MG63 (cell line): ENCODE results near the gene PSMG2. TPM values are rescaled to one million over a fixed set of nuclear protein-coding genes. Genes with fewer than 3 reads are reported as not detected.
"Not testable (repeated sequence)": the region's sequence is repeated elsewhere in the genome, so short reads cannot be mapped to it uniquely, and the experiment has no call there.

Experiments used
- DNase-seq: peaks from one replicate; pipeline ENCODE4 v3.0.0-alpha.2; 2020
- H3K27me3 ChIP-seq: fragments of 250-450 bp; sonication (Bioruptor Pico); 2 replicates; pipeline ENCODE4 v1.5.1; 2020; ENCODE audit warnings: mild to moderate bottlenecking, moderate library complexity
- H3K36me3 ChIP-seq: fragments of 250-450 bp; sonication (Bioruptor Pico); 2 replicates; pipeline ENCODE4 v1.5.1; 2020; ENCODE audit warnings: mild to moderate bottlenecking, moderate library complexity
- H3K4me3 ChIP-seq: fragments of 250-450 bp; sonication (Bioruptor Pico); 2 replicates; pipeline ENCODE4 v1.5.1; 2020; ENCODE audit warnings: mild to moderate bottlenecking, moderate library complexity
- H3K9me3 ChIP-seq: fragments of 250-450 bp; sonication (Bioruptor Pico); 2 replicates; pipeline ENCODE4 v1.5.1; 2020; ENCODE audit warnings: mild to moderate bottlenecking, moderate library complexity
- total RNA-seq: library from RNA; depleted of rRNA; stranded (reverse); fragments of >200 nt; shearing (Covaris generic); gene quantifications from 2 replicates; pipeline ENCODE4 v1.2.3, GENCODE V29; 2014; ENCODE audit warnings: low replicate concordance

Gene PSMG2
- total RNA-seq, 1 experiment from 2014 or later, result 84.1 TPM

GRCh38 chr18:12750715-12751502, 48.1 kb downstream of the PSMG2 start:
- no peak for DNase-seq
- no peaks in the 10 kb centered on the region for H3K9me3 ChIP-seq
- H3K27me3 ChIP-seq, result no peaks in the 10 kb centered on the region
- no peak overlapping the region for H3K4me3 ChIP-seq
- H3K36me3 ChIP-seq, result no peaks in the 10 kb centered on the region

- H3K36me3 ChIP-seq, result no peaks in the 10 kb centered on the region
- H3K9me3 ChIP-seq, result no peaks in the 10 kb centered on the region
- no peak overlapping the region for H3K4me3 ChIP-seq
- H3K27me3 ChIP-seq, result no peaks in the 10 kb centered on the region
- no peak for DNase-seq
These were observed 48.7 kb downstream of the PSMG2 start for GRCh38 chr18:12751503-12751884.

- Histone ChIP-seq H3K9me3 (no peaks in the 10 kb centered on the region), H3K27me3 (no peaks in the 10 kb centered on the region), H3K36me3 (no peaks in the 10 kb centered on the region), H3K4me3 (no peak overlapping the region)
- no peak for DNase-seq
These were observed 49.0 kb downstream of the PSMG2 start for GRCh38 chr18:12751891-12752290.

- Histone ChIP-seq H3K27me3 (no peaks in the 10 kb centered on the region), H3K36me3 (no peaks in the 10 kb centered on the region), H3K9me3 (no peaks in the 10 kb centered on the region), H3K4me3 (no peak overlapping the region)
- no peak for DNase-seq
These were observed 51.7 kb downstream of the PSMG2 start for GRCh38 chr18:12754511-12754910.

- H3K36me3 ChIP-seq, H3K9me3 ChIP-seq, H3K4me3 ChIP-seq, DNase-seq, H3K27me3 ChIP-seq: not testable (repeated sequence)
These were observed 52.8 kb downstream of the PSMG2 start for GRCh38 chr18:12755606-12756005.

GRCh38 chr18:12756619-12757239, 53.9 kb downstream of the PSMG2 start:
- H3K27me3 ChIP-seq, H3K9me3 ChIP-seq, H3K4me3 ChIP-seq, H3K36me3 ChIP-seq, DNase-seq: not testable (repeated sequence)

- not testable (repeated sequence) for H3K36me3 ChIP-seq, H3K4me3 ChIP-seq, DNase-seq, H3K9me3 ChIP-seq, H3K27me3 ChIP-seq
These were observed 55.7 kb downstream of the PSMG2 start for GRCh38 chr18:12758566-12758965.

- H3K36me3 ChIP-seq, result no peaks in the 10 kb centered on the region
- no peak for DNase-seq
These were observed 62.3 kb downstream of the PSMG2 start for GRCh38 chr18:12765126-12765525.

GRCh38 chr18:12765586-12765985, 62.7 kb downstream of the PSMG2 start:
- Histone ChIP-seq H3K4me3 (no peak overlapping the region), H3K36me3 (no peaks in the 10 kb centered on the region), H3K9me3 (no peaks in the 10 kb centered on the region), H3K27me3 (no peaks in the 10 kb centered on the region)
- DNase-seq, result no peak

More at GRCh38 chr18:12765126-12765525, 62.3 kb downstream of the PSMG2 start:
- H3K27me3 ChIP-seq, result no peaks in the 10 kb centered on the region
- no peak overlapping the region for H3K4me3 ChIP-seq
- H3K9me3 ChIP-seq, result no peaks in the 10 kb centered on the region

GRCh38 chr18:12766986-12767433, 64.2 kb downstream of the PSMG2 start:
- Histone ChIP-seq H3K27me3 (no peaks in the 10 kb centered on the region), H3K4me3 (no peak overlapping the region), H3K9me3 (no peaks in the 10 kb centered on the region), H3K36me3 (no peaks in the 10 kb centered on the region)
- no peak for DNase-seq

- DNase-seq, result no peak
- no peak overlapping the region for H3K4me3 ChIP-seq
- H3K9me3 ChIP-seq, result no peaks in the 10 kb centered on the region
- H3K36me3 ChIP-seq, result no peaks in the 10 kb centered on the region
- no peaks in the 10 kb centered on the region for H3K27me3 ChIP-seq
These were observed 64.8 kb downstream of the PSMG2 start for GRCh38 chr18:12767580-12768155.

GRCh38 chr18:12768625-12769024, 65.8 kb downstream of the PSMG2 start:
- no peak for DNase-seq
- Histone ChIP-seq H3K4me3 (no peak overlapping the region), H3K36me3 (no peaks in the 10 kb centered on the region), H3K27me3 (no peaks in the 10 kb centered on the region), H3K9me3 (no peaks in the 10 kb centered on the region)

GRCh38 chr18:12769136-12769535, 66.3 kb downstream of the PSMG2 start:
- Histone ChIP-seq H3K9me3 (no peaks in the 10 kb centered on the region), H3K27me3 (no peaks in the 10 kb centered on the region), H3K4me3 (no peak overlapping the region), H3K36me3 (no peaks in the 10 kb centered on the region)
- no peak for DNase-seq

- Histone ChIP-seq H3K27me3 (no peaks in the 10 kb centered on the region), H3K36me3 (no peaks in the 10 kb centered on the region), H3K9me3 (no peaks in the 10 kb centered on the region), H3K4me3 (no peak overlapping the region)
- DNase-seq, result no peak
These were observed 67.0 kb downstream of the PSMG2 start for GRCh38 chr18:12769644-12770440.

GRCh38 chr18:12770469-12771219, 67.8 kb downstream of the PSMG2 start:
- Histone ChIP-seq H3K4me3 (no peak overlapping the region), H3K36me3 (no peaks in the 10 kb centered on the region), H3K9me3 (no peaks in the 10 kb centered on the region), H3K27me3 (no peaks in the 10 kb centered on the region)
- DNase-seq, result no peak

- no peak for DNase-seq
- H3K27me3 ChIP-seq, result no peaks in the 10 kb centered on the region
- peaks cover 3% of the 10 kb centered on the region; the same call in 1 of the 2 replicates for H3K9me3 ChIP-seq
- H3K4me3 ChIP-seq, result no peak overlapping the region
- H3K36me3 ChIP-seq, result no peaks in the 10 kb centered on the region
These were observed 69.3 kb downstream of the PSMG2 start for GRCh38 chr18:12772111-12772510.
